ENCODE data around the gene CHRNE.

GRCh38 chr17:4896332-4897197, 6.3 kb downstream of the CHRNE start:
- no peak for TF ChIP-seq POLR2AphosphoS5 (IDR thresholded peaks at IDR 0.05; ENCODE audit: borderline replicate concordance, low read depth, low read length)
- no peak for TF ChIP-seq EZH2 (IDR thresholded peaks at IDR 0.05)
- TF ChIP-seq FOXP2 (optimal IDR thresholded peaks at IDR 0.05; ENCODE audit: control extremely low read depth, extremely low read length, insufficient read depth): no peak
